Duodenal mucosa (tissue), 2 donors: ENCODE data around the gene TOGARAM2.
"Not testable (repeated sequence)": the region's sequence is repeated elsewhere in the genome, so short reads cannot be mapped to it uniquely, and the experiment has no call there.

Experiments used
- H3K27ac ChIP-seq: one replicate; pipeline ENCODE4 v1.7.0; 2013; ENCODE audit warnings: low read depth, low read length
- H3K27me3 ChIP-seq, 2 donors: one replicate each; pipeline ENCODE4 v1.7.0; 2013; ENCODE audit warnings: low read length in 2 of 2, control low read depth in 1 of 2; ENCODE audit not compliant: insufficient read depth in 2 of 2, control insufficient read depth in 1 of 2
- H3K36me3 ChIP-seq, 2 donors: one replicate each; pipeline ENCODE4 v1.7.0; 2013; ENCODE audit warnings: low read length in 2 of 2, control low read depth in 1 of 2; ENCODE audit not compliant: insufficient read depth in 2 of 2, control insufficient read depth in 1 of 2
- H3K4me1 ChIP-seq, 2 donors: one replicate each; pipeline ENCODE4 v1.7.0; 2013; ENCODE audit warnings: low read length in 2 of 2, control low read depth in 1 of 2; ENCODE audit not compliant: insufficient read depth in 2 of 2, control insufficient read depth in 1 of 2
- H3K4me3 ChIP-seq, 2 donors: one replicate each; pipeline ENCODE4 v1.7.0; 2013; ENCODE audit warnings: low read length in 2 of 2, low read depth in 1 of 2
- H3K9ac ChIP-seq, 2 donors: one replicate each; pipeline ENCODE4 v1.7.0; 2013; ENCODE audit warnings: low read length in 2 of 2, low read depth in 1 of 2
- H3K9me3 ChIP-seq, 2 donors: one replicate each; pipeline ENCODE4 v1.7.0; 2013; ENCODE audit warnings: low read length in 2 of 2, control low read depth in 1 of 2; ENCODE audit not compliant: control insufficient read depth in 1 of 2

Gene TOGARAM2

GRCh38 chr2:28975671-28976070, 5.4 kb upstream of the TOGARAM2 start:
- H3K27ac ChIP-seq, result no peak overlapping the region
- H3K27me3 ChIP-seq, result no peaks in the 10 kb centered on the region
- no peaks in the 10 kb centered on the region for H3K36me3 ChIP-seq
- H3K9ac ChIP-seq, result no peak overlapping the region
- no peak overlapping the region for H3K4me3 ChIP-seq
- H3K4me1 ChIP-seq, result no peaks in the 10 kb centered on the region
- no peaks in the 10 kb centered on the region for H3K9me3 ChIP-seq

- Histone ChIP-seq H3K4me1 (no peaks in the 10 kb centered on the region), H3K27ac (no peak overlapping the region), H3K27me3 (no peaks in the 10 kb centered on the region), H3K9me3 (no peaks in the 10 kb centered on the region), H3K9ac (no peak overlapping the region), H3K4me3 (no peak overlapping the region), H3K36me3 (no peaks in the 10 kb centered on the region)
These were observed 4.5 kb upstream of the TOGARAM2 start for GRCh38 chr2:28976584-28976983.

- Histone ChIP-seq H3K36me3 (no peaks in the 10 kb centered on the region), H3K27me3 (no peaks in the 10 kb centered on the region), H3K9ac (no peak overlapping the region), H3K4me3 (no peak overlapping the region), H3K9me3 (no peaks in the 10 kb centered on the region), H3K27ac (no peak overlapping the region), H3K4me1 (no peaks in the 10 kb centered on the region)
These were observed 3.8 kb upstream of the TOGARAM2 start for GRCh38 chr2:28977176-28977875.

GRCh38 chr2:28978001-28978400, 3.1 kb upstream of the TOGARAM2 start:
- not testable (repeated sequence) for H3K4me1 ChIP-seq, H3K27ac ChIP-seq, H3K9ac ChIP-seq, H3K4me3 ChIP-seq, H3K36me3 ChIP-seq, H3K9me3 ChIP-seq, H3K27me3 ChIP-seq

GRCh38 chr2:28978606-28979005, 2.5 kb upstream of the TOGARAM2 start:
- Histone ChIP-seq H3K36me3 (no peaks in the 10 kb centered on the region), H3K27me3 (no peaks in the 10 kb centered on the region), H3K4me1 (no peaks in the 10 kb centered on the region), H3K27ac (no peak overlapping the region), H3K4me3 (no peak overlapping the region), H3K9me3 (no peaks in the 10 kb centered on the region), H3K9ac (no peak overlapping the region)

GRCh38 chr2:28979041-28979440, 2.1 kb upstream of the TOGARAM2 start:
- H3K4me1 ChIP-seq, result no peaks in the 10 kb centered on the region
- no peaks in the 10 kb centered on the region for H3K9me3 ChIP-seq
- H3K27ac ChIP-seq, result no peak overlapping the region
- no peak overlapping the region for H3K9ac ChIP-seq
- no peak overlapping the region for H3K4me3 ChIP-seq
- no peaks in the 10 kb centered on the region for H3K27me3 ChIP-seq
- no peaks in the 10 kb centered on the region for H3K36me3 ChIP-seq

- Histone ChIP-seq H3K27me3 (no peaks in the 10 kb centered on the region), H3K27ac (no peak overlapping the region), H3K4me1 (no peaks in the 10 kb centered on the region), H3K36me3 (no peaks in the 10 kb centered on the region), H3K9ac (no peak overlapping the region), H3K9me3 (no peaks in the 10 kb centered on the region), H3K4me3 (no peak overlapping the region)
These were observed 1.3 kb upstream of the TOGARAM2 start for GRCh38 chr2:28979576-28980366.

- H3K27ac ChIP-seq, result no peak overlapping the region
- H3K36me3 ChIP-seq, result no peaks in the 10 kb centered on the region
- no peaks in the 10 kb centered on the region for H3K4me1 ChIP-seq
- H3K9me3 ChIP-seq, result no peaks in the 10 kb centered on the region
- H3K9ac ChIP-seq, result no peak overlapping the region
- H3K27me3 ChIP-seq, result no peaks in the 10 kb centered on the region
- no peak overlapping the region for H3K4me3 ChIP-seq
These were observed 606 bp upstream of the TOGARAM2 start for GRCh38 chr2:28980368-28981015.

GRCh38 chr2:28981620-28982376, 700 bp downstream of the TOGARAM2 start:
- Histone ChIP-seq H3K27ac (peak overlapping the region; percentile 5), H3K9me3 (no peaks in the 10 kb centered on the region), H3K4me1 (no peaks in the 10 kb centered on the region), H3K4me3 (no peak overlapping the region), H3K27me3 (no peaks in the 10 kb centered on the region), H3K36me3 (no peaks in the 10 kb centered on the region), H3K9ac (no peak overlapping the region)
